MM.1S (cell line): ENCODE data around the gene TSPAN9.

Source experiments
- DNase-seq: peaks from one replicate; pipeline ENCODE4 v3.0.0-alpha.2; 2015
- H2AFZ ChIP-seq: fragments of 300-600 bp; sonication (generic); 2 replicates; pipeline ENCODE4 v1.6.0; 2016; ENCODE audit warnings: antibody characterized with exemption, low read length
- H3F3A ChIP-seq: fragments of 300-600 bp; sonication (generic); 2 replicates; pipeline ENCODE4 v1.6.1; 2016; ENCODE audit warnings: mild to moderate bottlenecking, antibody characterized with exemption, low read length, moderate library complexity, mixed read lengths; ENCODE audit not compliant: insufficient read depth
- H3K27ac ChIP-seq: fragments of 300-600 bp; sonication (generic); 2 replicates; pipeline ENCODE4 v1.5.1; 2016; ENCODE audit warnings: mild to moderate bottlenecking, low read length
- H3K27me3 ChIP-seq: fragments of 300-600 bp; sonication (generic); replicated peaks from 2 replicates; pipeline ENCODE4 v1.6.0; 2016; ENCODE audit warnings: low read length; ENCODE audit not compliant: insufficient read depth
- H3K36me3 ChIP-seq: fragments of 300-600 bp; sonication (generic); replicated peaks from 2 replicates; pipeline ENCODE4 v1.6.1; 2016; ENCODE audit warnings: mild to moderate bottlenecking, low read length, mixed read lengths; ENCODE audit not compliant: insufficient read depth
- H3K4me1 ChIP-seq: fragments of 300-600 bp; sonication (generic); 2 replicates; pipeline ENCODE4 v1.6.1; 2016; ENCODE audit warnings: low read length, mixed read lengths
- H3K4me2 ChIP-seq: fragments of 300-600 bp; sonication (generic); 2 replicates; pipeline ENCODE4 v1.6.0; 2016; ENCODE audit warnings: low read depth, low read length
- H3K4me3 ChIP-seq: fragments of 300-600 bp; sonication (generic); 2 replicates; pipeline ENCODE4 v1.5.1; 2016; ENCODE audit warnings: low read length, mixed read lengths
- H3K79me2 ChIP-seq: fragments of 300-600 bp; sonication (generic); 2 replicates; pipeline ENCODE4 v1.6.1; 2016; ENCODE audit warnings: mixed run types, low read length, mixed read lengths
- H3K9ac ChIP-seq: fragments of 300-600 bp; sonication (generic); 2 replicates; pipeline ENCODE4 v1.6.1; 2016; ENCODE audit warnings: low read length, mixed read lengths
- H3K9me2 ChIP-seq: fragments of 300-600 bp; sonication (generic); replicated peaks from 2 replicates; pipeline ENCODE4 v1.6.1; 2016; ENCODE audit warnings: mild to moderate bottlenecking, low read length, mixed read lengths; ENCODE audit not compliant: insufficient read depth
- H3K9me3 ChIP-seq: fragments of 300-600 bp; sonication (generic); replicated peaks from 2 replicates; pipeline ENCODE4 v1.6.1; 2016; ENCODE audit warnings: mild to moderate bottlenecking, low read length, mixed read lengths; ENCODE audit not compliant: insufficient read depth
- H4K20me1 ChIP-seq: fragments of 300-600 bp; sonication (generic); 2 replicates; pipeline ENCODE4 v1.6.1; 2016; ENCODE audit warnings: mild to moderate bottlenecking, low read length, moderate library complexity, mixed read lengths; ENCODE audit not compliant: insufficient read depth
- CTCF ChIP-seq: fragments of 300-600 bp; sonication (generic); IDR thresholded peaks from 2 replicates; pipeline ENCODE4 v1.5.1; 2016; ENCODE audit warnings: antibody characterized with exemption, low read length, mixed read lengths
- EZH2 ChIP-seq: fragments of 300-600 bp; sonication (generic); optimal IDR thresholded peaks from 2 replicates; pipeline ENCODE3; 2017; ENCODE audit warnings: low read depth, mild to moderate bottlenecking, antibody characterized with exemption, low read length, mixed read lengths
- EZH2phosphoT487 ChIP-seq: fragments of 300-600 bp; sonication (generic); IDR thresholded peaks from 2 replicates; pipeline ENCODE4 v1.6.1; 2018; ENCODE audit warnings: antibody characterized with exemption, low read length

Gene TSPAN9

DNA sequence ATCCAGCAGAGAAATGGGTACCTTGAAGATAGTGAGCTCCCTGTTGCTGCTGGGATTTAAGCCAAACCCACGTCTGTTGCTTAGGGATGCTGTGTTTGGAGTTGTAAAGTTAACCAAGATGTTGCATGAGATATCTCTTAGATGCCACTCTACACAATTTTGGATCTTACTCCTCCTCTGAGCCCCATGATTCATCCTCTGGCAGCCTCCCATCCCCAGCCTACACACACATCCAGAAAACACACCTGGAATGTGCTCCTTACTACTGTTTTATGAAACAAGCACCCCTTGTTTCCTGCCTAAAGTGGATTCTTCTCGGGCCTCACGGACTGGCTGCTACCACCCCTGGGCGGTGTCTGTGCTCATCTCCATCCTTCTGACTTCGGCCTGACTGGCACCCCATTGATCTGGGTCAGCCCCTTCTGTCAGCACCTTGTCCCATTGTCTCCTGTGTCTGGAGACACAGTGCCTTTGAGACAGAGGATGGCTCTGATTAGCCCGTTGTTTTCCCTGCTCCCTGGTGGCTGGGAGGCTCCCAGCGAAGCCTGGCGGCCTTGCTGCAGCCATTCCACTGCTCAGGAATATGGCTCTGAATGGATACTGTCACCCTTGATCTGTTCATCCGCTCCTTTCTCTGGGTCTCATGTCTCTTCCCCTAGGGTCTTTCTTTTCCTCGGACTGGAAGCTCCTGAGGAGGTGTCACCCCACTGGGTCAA lies 24.3 kb downstream of the TSPAN9 start:
- DNase-seq: no peak
- Histone ChIP-seq H3K27ac (no peak overlapping the region), H2AFZ (no peak overlapping the region), H3K27me3 (peaks cover 65% of the 10 kb centered on the region), H3K4me3 (no peak overlapping the region), H3K36me3 (no peaks in the 10 kb centered on the region), H3K9me2 (no peaks in the 10 kb centered on the region), H3K4me1 (no peaks in the 10 kb centered on the region), H3K9me3 (no peaks in the 10 kb centered on the region), H3K4me2 (no peak overlapping the region), H4K20me1 (no peaks in the 10 kb centered on the region), H3K9ac (no peak overlapping the region), H3K79me2 (no peaks in the 10 kb centered on the region), H3F3A (no peaks in the 10 kb centered on the region)
- TF ChIP-seq EZH2phosphoT487 (no peak), EZH2 (no peak), CTCF (no peak)

GRCh38 chr12:3102771-3103410 lies 25.7 kb downstream of the TSPAN9 start:
- Histone ChIP-seq H3K4me2 (no peak overlapping the region), H3K4me3 (no peak overlapping the region), H3K9me2 (no peaks in the 10 kb centered on the region), H3K27me3 (peaks cover 65% of the 10 kb centered on the region), H3K9me3 (no peaks in the 10 kb centered on the region), H3K79me2 (no peaks in the 10 kb centered on the region), H4K20me1 (no peaks in the 10 kb centered on the region), H3K27ac (no peak overlapping the region), H3F3A (no peaks in the 10 kb centered on the region), H3K4me1 (no peaks in the 10 kb centered on the region), H2AFZ (no peak overlapping the region), H3K9ac (no peak overlapping the region), H3K36me3 (no peaks in the 10 kb centered on the region)
- TF ChIP-seq EZH2phosphoT487: no peak
- TF ChIP-seq EZH2: no peak
- no peak for TF ChIP-seq CTCF
- DNase-seq: no peak

GRCh38 chr12:3103806-3104205 lies 26.6 kb downstream of the TSPAN9 start:
- H3K9me3 ChIP-seq: no peaks in the 10 kb centered on the region
- no peaks in the 10 kb centered on the region for H3K36me3 ChIP-seq
- H4K20me1 ChIP-seq: no peaks in the 10 kb centered on the region; the same call in 1 of the 2 replicates
- no peak overlapping the region for H2AFZ ChIP-seq
- H3K9ac ChIP-seq: no peak overlapping the region
- H3K27me3 ChIP-seq: peaks cover 65% of the 10 kb centered on the region
- TF ChIP-seq CTCF: no peak
- TF ChIP-seq EZH2: no peak
- DNase-seq: no peak
- no peak overlapping the region for H3K27ac ChIP-seq
- H3K4me2 ChIP-seq: no peak overlapping the region
- no peak overlapping the region for H3K4me3 ChIP-seq
- H3F3A ChIP-seq: no peaks in the 10 kb centered on the region
- no peaks in the 10 kb centered on the region for H3K4me1 ChIP-seq
- H3K79me2 ChIP-seq: no peaks in the 10 kb centered on the region
- no peaks in the 10 kb centered on the region for H3K9me2 ChIP-seq
